ENCODE data around the gene CPLX1.

The CPLX1 gene

DNA sequence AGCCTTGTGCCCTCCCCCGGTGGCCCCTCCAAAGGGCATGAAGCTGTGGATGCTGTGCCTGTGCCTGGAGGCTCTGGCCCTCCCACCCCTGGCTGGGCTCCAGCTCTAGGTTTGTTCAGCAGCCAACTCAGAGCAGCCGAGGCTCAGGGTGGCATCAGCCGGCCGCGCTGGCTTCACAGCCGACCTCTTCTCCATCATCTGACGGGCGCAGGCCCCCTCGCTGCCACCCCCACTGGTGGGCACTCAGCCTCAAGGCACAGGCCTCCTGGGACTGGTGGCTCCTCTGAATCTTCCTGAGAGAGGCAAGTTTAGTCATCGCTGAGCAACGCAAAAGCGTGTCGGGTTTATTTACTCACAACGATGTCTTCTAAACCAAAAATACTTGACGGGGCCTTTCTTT, 74.3 kb downstream of the CPLX1 start:
- TF ChIP-seq, protein P1, sequence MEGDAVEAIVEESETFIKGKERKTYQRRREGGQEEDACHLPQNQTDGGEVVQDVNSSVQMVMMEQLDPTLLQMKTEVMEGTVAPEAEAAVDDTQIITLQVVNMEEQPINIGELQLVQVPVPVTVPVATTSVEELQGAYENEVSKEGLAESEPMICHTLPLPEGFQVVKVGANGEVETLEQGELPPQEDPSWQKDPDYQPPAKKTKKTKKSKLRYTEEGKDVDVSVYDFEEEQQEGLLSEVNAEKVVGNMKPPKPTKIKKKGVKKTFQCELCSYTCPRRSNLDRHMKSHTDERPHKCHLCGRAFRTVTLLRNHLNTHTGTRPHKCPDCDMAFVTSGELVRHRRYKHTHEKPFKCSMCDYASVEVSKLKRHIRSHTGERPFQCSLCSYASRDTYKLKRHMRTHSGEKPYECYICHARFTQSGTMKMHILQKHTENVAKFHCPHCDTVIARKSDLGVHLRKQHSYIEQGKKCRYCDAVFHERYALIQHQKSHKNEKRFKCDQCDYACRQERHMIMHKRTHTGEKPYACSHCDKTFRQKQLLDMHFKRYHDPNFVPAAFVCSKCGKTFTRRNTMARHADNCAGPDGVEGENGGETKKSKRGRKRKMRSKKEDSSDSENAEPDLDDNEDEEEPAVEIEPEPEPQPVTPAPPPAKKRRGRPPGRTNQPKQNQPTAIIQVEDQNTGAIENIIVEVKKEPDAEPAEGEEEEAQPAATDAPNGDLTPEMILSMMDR (IDR thresholded peaks at IDR 0.05; ENCODE audit: borderline replicate concordance, insufficient read depth, low read depth, low read length): no peak

DNA sequence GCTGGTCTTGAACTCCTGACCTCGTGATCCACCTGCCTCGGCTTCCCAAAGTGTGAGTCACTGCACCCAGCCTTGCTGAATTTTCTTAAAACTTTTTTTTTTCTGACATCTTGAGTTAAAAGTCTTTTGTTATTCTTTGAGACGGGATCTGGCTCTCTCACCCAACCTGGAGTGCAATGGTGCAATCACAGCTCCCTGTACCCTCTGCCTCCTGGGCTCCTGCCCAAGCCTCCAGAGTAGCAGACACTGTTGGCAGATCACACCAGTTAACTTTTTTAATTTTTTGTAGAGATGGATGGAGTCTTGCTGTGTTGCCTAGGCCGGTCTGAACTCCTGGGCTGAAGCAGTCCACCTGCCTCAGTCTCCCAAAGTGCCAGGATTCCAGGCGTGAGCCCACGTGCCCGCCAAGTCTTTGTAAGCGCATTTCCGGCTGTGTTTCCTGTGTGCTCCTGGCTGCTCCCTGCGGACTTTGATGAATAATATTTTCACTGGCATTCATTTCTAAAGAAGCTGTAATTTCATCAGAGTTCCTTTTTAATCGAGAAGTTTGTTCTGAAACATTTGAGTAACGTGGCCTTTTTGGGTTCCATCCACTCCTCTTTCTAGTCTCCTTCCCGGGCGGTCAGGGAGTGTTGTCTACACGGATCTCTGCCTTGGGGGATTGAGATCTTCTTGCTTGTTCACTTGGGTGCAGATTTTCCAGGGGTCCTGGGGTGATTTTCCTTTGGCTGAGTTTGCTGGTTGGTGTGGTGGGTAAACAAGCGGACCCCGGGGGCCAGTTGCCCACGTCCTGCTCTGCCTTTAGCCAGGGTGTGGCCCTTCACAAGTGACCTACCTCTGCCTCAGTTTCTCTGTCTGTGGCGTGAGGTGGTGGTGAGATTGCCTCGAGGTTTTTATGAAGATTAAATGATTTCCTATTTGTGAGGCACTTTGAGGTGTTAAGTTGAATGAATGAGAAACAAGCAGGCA, 75.9 kb downstream of the CPLX1 start:
- H3K4me3 ChIP-seq (ENCODE audit: low read depth, low read length): no peak overlapping the region
- TF ChIP-seq, protein P1 (IDR thresholded peaks at IDR 0.05; ENCODE audit: borderline replicate concordance, insufficient read depth, low read depth, low read length): no peak

More for the DNA sequence above, 74.3 kb downstream of the CPLX1 start:
- no peak overlapping the region for H3K4me3 ChIP-seq (ENCODE audit: low read depth, low read length)

DNA sequence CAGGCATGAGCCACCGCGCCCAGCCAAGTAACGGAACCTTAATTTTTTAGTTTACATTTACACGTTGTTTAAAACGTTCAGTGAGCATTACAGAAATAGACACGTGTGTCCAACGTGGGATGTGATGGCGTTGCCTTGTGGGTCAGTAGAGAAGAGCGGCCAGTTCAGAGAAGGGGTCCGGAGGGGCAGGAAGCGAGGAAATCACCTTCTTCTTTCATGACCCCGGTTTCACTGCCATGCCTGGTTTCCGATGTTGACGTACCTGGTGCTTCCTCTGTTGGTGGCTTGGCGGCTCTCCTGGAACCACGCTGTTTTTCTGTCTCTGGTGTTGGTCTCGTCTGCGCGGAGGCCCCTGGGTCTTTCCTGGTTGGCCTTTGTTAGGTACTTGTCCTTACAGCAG, 77.5 kb downstream of the CPLX1 start:
- TF ChIP-seq, protein P1 (IDR thresholded peaks at IDR 0.05; ENCODE audit: borderline replicate concordance, insufficient read depth, low read depth, low read length): no peak
- H3K4me3 ChIP-seq (ENCODE audit: low read depth, low read length): no peak overlapping the region

DNA sequence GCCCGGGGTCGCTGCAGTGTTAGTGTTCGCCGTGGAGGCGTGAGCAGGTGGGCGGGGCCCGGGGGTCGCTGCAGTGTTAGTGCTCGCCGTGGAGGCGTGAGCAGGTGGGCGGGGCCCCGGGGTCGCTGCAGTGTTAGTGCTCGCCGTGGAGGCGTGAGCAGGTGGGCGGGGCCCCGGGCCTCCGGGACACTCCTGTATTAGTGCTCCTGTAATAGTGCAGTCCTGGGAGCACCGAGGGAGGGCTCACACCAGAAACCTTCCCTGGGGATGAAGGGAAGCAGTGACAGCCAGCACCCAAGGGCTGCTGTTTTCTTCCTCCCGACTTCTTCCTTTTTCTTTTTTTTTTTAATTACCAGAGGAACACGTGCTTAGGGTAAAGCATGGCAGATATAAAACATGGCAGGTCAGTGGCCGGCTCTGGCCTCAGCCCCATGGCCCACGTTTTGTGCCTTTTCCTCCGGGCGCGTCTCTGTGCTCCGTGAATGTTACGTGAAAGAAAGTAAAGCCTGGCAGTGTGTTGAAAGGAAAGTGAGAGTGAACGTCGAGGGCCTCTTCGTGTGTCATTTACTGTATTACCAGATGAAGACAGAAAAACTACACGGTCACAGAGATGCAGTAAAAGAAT, 78.3 kb downstream of the CPLX1 start:
- TF ChIP-seq, protein P1 (IDR thresholded peaks at IDR 0.05; ENCODE audit: borderline replicate concordance, insufficient read depth, low read depth, low read length): no peak

DNA sequence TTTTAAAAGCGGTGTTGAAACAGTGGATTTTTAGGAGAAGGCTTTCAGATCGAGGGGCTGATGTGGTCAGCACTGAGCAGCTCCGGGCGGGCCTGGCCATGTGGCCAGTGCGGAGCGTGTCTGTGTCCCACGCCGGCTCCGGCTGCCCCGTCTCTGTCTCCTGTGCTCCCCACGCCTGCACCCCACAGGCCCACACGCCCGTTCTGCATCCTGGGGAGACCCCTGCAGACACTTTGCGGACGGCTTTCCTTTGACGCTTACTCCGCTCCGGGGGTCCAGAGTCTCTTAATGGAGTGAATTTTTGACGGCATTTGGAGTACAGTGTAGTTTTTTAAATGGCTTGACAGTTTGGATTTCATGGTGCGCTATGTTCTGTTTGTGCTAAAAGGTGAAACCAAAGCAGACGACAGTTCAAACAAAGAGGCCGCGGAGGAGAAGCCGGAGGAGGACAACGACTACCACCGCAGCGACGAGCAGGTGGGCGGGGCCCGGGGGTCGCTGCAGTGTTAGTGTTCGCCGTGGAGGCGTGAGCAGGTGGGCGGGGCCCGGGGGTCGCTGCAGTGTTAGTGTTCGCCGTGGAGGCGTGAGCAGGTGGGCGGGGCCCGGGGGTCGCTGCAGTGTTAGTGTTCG, 81.6 kb downstream of the CPLX1 start:
- TF ChIP-seq, protein P1 (IDR thresholded peaks at IDR 0.05; ENCODE audit: borderline replicate concordance, insufficient read depth, low read depth, low read length): no peak
- H3K4me3 ChIP-seq (ENCODE audit: low read depth, low read length): no peak overlapping the region

More for the DNA sequence above, 78.3 kb downstream of the CPLX1 start:
- no peak overlapping the region for H3K4me3 ChIP-seq (ENCODE audit: low read depth, low read length)

DNA sequence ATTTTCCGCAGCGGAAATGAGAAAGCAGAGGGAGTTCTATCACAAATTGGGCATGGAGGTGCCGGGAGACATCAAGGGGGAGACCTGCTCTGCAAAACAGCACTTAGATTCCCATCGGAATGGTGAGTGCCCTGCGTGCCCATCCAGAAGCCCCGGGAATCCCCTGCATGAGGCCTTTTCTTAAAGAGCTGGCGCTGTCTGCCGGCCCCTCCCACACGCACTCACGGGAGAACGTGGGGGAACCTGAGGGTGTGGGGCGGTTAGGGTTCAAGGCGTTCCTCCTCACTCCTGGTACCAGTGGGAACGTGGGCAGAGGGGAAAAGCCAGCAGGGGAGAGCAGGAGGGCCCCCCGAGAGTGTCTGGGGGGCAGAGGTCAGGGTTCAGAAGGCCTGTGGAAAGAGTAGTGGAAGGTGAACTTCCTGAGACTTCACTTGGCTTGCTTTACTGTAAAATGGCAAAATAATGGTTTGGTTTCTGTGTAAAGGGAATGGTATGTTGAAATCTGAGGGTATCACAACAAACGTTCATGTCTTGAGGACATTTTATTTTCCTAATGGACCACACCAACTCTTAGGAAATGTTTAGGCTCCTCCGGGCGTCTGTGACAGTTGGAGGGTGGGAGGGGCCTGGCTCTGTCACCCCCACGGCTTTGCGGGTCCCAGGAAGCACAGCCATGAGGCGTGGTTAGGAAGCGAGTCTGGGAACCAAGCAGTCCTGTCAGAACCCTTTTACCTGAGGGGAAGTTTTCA, 82.3 kb downstream of the CPLX1 start:
- H3K4me3 ChIP-seq (ENCODE audit: low read depth, low read length): no peak overlapping the region
- TF ChIP-seq, protein P1 (IDR thresholded peaks at IDR 0.05; ENCODE audit: borderline replicate concordance, insufficient read depth, low read depth, low read length): no peak
